H9 (cell line): ENCODE data around the gene MVD. TPM values are rescaled to one million over a fixed set of nuclear protein-coding genes. Genes with fewer than 3 reads are reported as not detected.

Experiments used
- DNase-seq: peaks from one replicate; pipeline ENCODE4 v3.0.0-alpha.2; 2017
- H2AFZ ChIP-seq: one replicate; pipeline ENCODE4 v1.6.1; 2013; ENCODE audit warnings: mild to moderate bottlenecking, low read length, control low read depth, moderate library complexity
- H2AK5ac ChIP-seq: 2 replicates; pipeline ENCODE4 v1.6.1; 2013; ENCODE audit warnings: low read length, control low read depth, mixed read lengths; ENCODE audit not compliant: insufficient read length
- H2BK120ac ChIP-seq: one replicate; pipeline ENCODE4 v1.6.1; 2013; ENCODE audit warnings: low read depth, mild to moderate bottlenecking, low read length, control low read depth, inconsistent platforms; ENCODE audit not compliant: poor library complexity, severe bottlenecking
- H2BK12ac ChIP-seq: 2 replicates; pipeline ENCODE4 v1.6.1; 2013; ENCODE audit warnings: low read length, control low read depth, mixed read lengths, low read depth; ENCODE audit not compliant: insufficient read length
- H2BK15ac ChIP-seq: 2 replicates; pipeline ENCODE4 v1.6.1; 2013; ENCODE audit warnings: low read depth, low read length, control low read depth
- H2BK20ac ChIP-seq: one replicate; pipeline ENCODE4 v1.6.1; 2013; ENCODE audit warnings: low read depth, mild to moderate bottlenecking, low read length, control low read depth, inconsistent platforms; ENCODE audit not compliant: poor library complexity, severe bottlenecking
- H2BK5ac ChIP-seq: 2 replicates; pipeline ENCODE4 v1.6.1; 2013; ENCODE audit warnings: low read length, control low read depth, mixed read lengths; ENCODE audit not compliant: insufficient read length
- H3K14ac ChIP-seq: 2 replicates; pipeline ENCODE4 v1.6.1; 2013; ENCODE audit warnings: low read length, control low read depth; ENCODE audit not compliant: insufficient read depth
- H3K18ac ChIP-seq: 2 replicates; pipeline ENCODE4 v1.6.1; 2013; ENCODE audit warnings: low read depth, mild to moderate bottlenecking, mixed read lengths, low read length, control low read depth; ENCODE audit not compliant: insufficient read length
- H3K23ac ChIP-seq: 2 replicates; pipeline ENCODE4 v1.6.1; 2013; ENCODE audit warnings: low read length, control low read depth, mixed read lengths, low read depth; ENCODE audit not compliant: insufficient read length
- H3K23me2 ChIP-seq: 2 replicates; pipeline ENCODE4 v1.6.1; 2013; ENCODE audit warnings: low read depth, mild to moderate bottlenecking, mixed read lengths, low read length, control low read depth; ENCODE audit not compliant: insufficient read length, poor library complexity, severe bottlenecking
- H3K27ac ChIP-seq: 2 replicates; pipeline ENCODE4 v1.5.1; 2013; ENCODE audit warnings: low read length, control low read depth, mixed read lengths, low read depth; ENCODE audit not compliant: insufficient read length
- H3K27me3 ChIP-seq: 2 replicates; pipeline ENCODE4 v1.6.1; 2013; ENCODE audit warnings: low read length, control low read depth, inconsistent platforms; ENCODE audit not compliant: insufficient read depth
- H3K4ac ChIP-seq: 2 replicates; pipeline ENCODE4 v1.6.1; 2013; ENCODE audit warnings: low read depth, mild to moderate bottlenecking, control low read depth, inconsistent platforms, low read length, moderate library complexity
- H3K4me1 ChIP-seq: 2 replicates; pipeline ENCODE4 v1.6.1; 2013; ENCODE audit warnings: low read length, control low read depth, inconsistent platforms; ENCODE audit not compliant: insufficient read depth
- H3K4me2 ChIP-seq: 2 replicates; pipeline ENCODE4 v1.6.1; 2013; ENCODE audit warnings: low read length, control low read depth, mixed read lengths; ENCODE audit not compliant: insufficient read length, insufficient read depth
- H3K56ac ChIP-seq: 2 replicates; pipeline ENCODE4 v1.6.1; 2013; ENCODE audit warnings: low read depth, mild to moderate bottlenecking, mixed read lengths, low read length, control low read depth; ENCODE audit not compliant: insufficient read length
- H3K79me1 ChIP-seq: 2 replicates; pipeline ENCODE4 v1.6.1; 2013; ENCODE audit warnings: low read depth, mild to moderate bottlenecking, moderate library complexity, low read length, control low read depth, inconsistent platforms; ENCODE audit not compliant: insufficient read depth, poor library complexity, severe bottlenecking
- H3K79me2 ChIP-seq: 2 replicates; pipeline ENCODE4 v1.6.1; 2013; ENCODE audit warnings: low read length, control low read depth, inconsistent platforms; ENCODE audit not compliant: insufficient read depth
- H3K9ac ChIP-seq: 2 replicates; pipeline ENCODE4 v1.6.1; 2013; ENCODE audit warnings: low read length, control low read depth, mixed read lengths; ENCODE audit not compliant: insufficient read length; ENCODE audit errors: extremely low read depth
- H3K9me3 ChIP-seq: one replicate; pipeline ENCODE4 v1.6.1; 2013; ENCODE audit warnings: low read depth, low read length, inconsistent platforms; ENCODE audit not compliant: control insufficient read depth
- H3T11ph ChIP-seq: one replicate; pipeline ENCODE4 v1.6.1; 2013; ENCODE audit warnings: mild to moderate bottlenecking, low read length, control low read depth, inconsistent platforms
- H4K20me1 ChIP-seq: one replicate; pipeline ENCODE4 v1.6.1; 2013; ENCODE audit not compliant: control insufficient read depth, insufficient read length, insufficient read depth
- H4K5ac ChIP-seq: 2 replicates; pipeline ENCODE4 v1.6.1; 2013; ENCODE audit warnings: low read depth, mild to moderate bottlenecking, mixed read lengths, low read length, control low read depth; ENCODE audit not compliant: insufficient read length
- H4K8ac ChIP-seq: replicated peaks from 2 replicates; pipeline ENCODE4 v1.6.1; 2013; ENCODE audit warnings: low read length, control low read depth, mixed read lengths, low read depth; ENCODE audit not compliant: insufficient read length
- H4K91ac ChIP-seq: 2 replicates; pipeline ENCODE4 v1.6.1; 2013; ENCODE audit warnings: low read depth, mild to moderate bottlenecking, moderate library complexity, mixed read lengths, low read length, control low read depth; ENCODE audit not compliant: insufficient read length
- H3K27ac Mint-ChIP-seq, 3 experiments: 2 replicates in 2 of 3; 3 replicates in 1 of 3; pipeline ENCODE4 v1.8.0; 2020 to 2021; ENCODE audit warnings: mixed read lengths in 3 of 3, mild to moderate bottlenecking in 1 of 3, moderate library complexity in 1 of 3
- H3K27me3 Mint-ChIP-seq: 2 replicates; pipeline ENCODE4 v1.8.0; 2021; ENCODE audit warnings: low read depth, mild to moderate bottlenecking, moderate library complexity, mixed read lengths
- H3K36me3 Mint-ChIP-seq, 3 experiments: 2 replicates in 2 of 3; 3 replicates in 1 of 3; pipeline ENCODE4 v1.8.0; 2020 to 2021; ENCODE audit warnings: low read depth in 3 of 3, mixed read lengths in 3 of 3; ENCODE audit not compliant: insufficient read depth in 1 of 3
- H3K4me1 Mint-ChIP-seq, 2 experiments: 2 replicates each; pipeline ENCODE4 v1.8.0; 2020; ENCODE audit warnings: mixed read lengths in 2 of 2
- H3K4me3 Mint-ChIP-seq, 2 experiments: 2 replicates in 1 of 2; 3 replicates in 1 of 2; pipeline ENCODE4 v1.8.0; 2020 to 2021; ENCODE audit warnings: mild to moderate bottlenecking in 2 of 2, mixed read lengths in 2 of 2, moderate library complexity in 1 of 2
- H3K9me3 Mint-ChIP-seq, 2 experiments: 2 replicates in 1 of 2; 3 replicates in 1 of 2; pipeline ENCODE4 v1.8.0; 2020; ENCODE audit warnings: mild to moderate bottlenecking in 2 of 2, mixed read lengths in 2 of 2, moderate library complexity in 1 of 2
- CTCF ChIP-seq: fragments of 200-600 bp; sonication (generic); conservative IDR thresholded peaks from 3 replicates; pipeline ENCODE4 v1.8.0; 2021; ENCODE audit warnings: antibody characterized with exemption, mild to moderate bottlenecking
- WGBS: extraction: QIAGEN DNeasy Blood & Tissue Kit; methylation state at CpG from one replicate; pipeline ENCODE4 v1.1.7; 2013; ENCODE audit warnings: missing lambda C conversion rate, low lambda C conversion rate, mixed read lengths; ENCODE audit not compliant: insufficient read length; ENCODE audit errors: extremely low coverage; 5-methylcytosine and 5-hydroxymethylcytosine counted together
- total RNA-seq: library from RNA; stranded (reverse); gene quantifications from 2 replicates; pipeline ENCODE4 v1.2.1, GENCODE V29; 2021

Gene MVD
- total RNA-seq, 1 experiment from 2014 or later = 53.2 TPM

GRCh38 chr16:88702371-88703210, 39.7 kb upstream of the MVD start:
- Histone ChIP-seq H3K23me2 (peaks cover 9% of the 10 kb centered on the region), H3K18ac (no peak overlapping the region), H3K27ac (no peak overlapping the region), H4K5ac (no peak overlapping the region), H3K4ac (no peak overlapping the region), H4K20me1 (no peaks in the 10 kb centered on the region), H2BK120ac (no peak overlapping the region), H3K27me3 (no peaks in the 10 kb centered on the region), H3K23ac (no peak overlapping the region), H3K79me2 (peaks cover 3% of the 10 kb centered on the region; the same call in 1 of the 2 replicates), H3T11ph (no peak overlapping the region), H3K14ac (no peak overlapping the region), H4K91ac (no peak overlapping the region), H2BK12ac (no peak overlapping the region), H3K9ac (no peak overlapping the region), H3K79me1 (peaks cover 7% of the 10 kb centered on the region), H2BK5ac (no peak overlapping the region), H2AFZ (no peak overlapping the region), H2BK20ac (no peak overlapping the region), H3K4me2 (no peak overlapping the region), H3K56ac (no peak overlapping the region), H2AK5ac (no peak overlapping the region), H3K4me1 (peaks cover 4% of the 10 kb centered on the region; the same call in 1 of the 2 replicates), H2BK15ac (no peak overlapping the region), H3K9me3 (no peaks in the 10 kb centered on the region), H4K8ac (no peak overlapping the region)
- no peak for TF ChIP-seq CTCF
- no peaks in the 10 kb centered on the region for H3K27me3 Mint-ChIP-seq
- no peak overlapping the region; a peak in 1 of 5 replicates for H3K4me3 Mint-ChIP-seq
- H3K27ac Mint-ChIP-seq = peak overlapping the region in 1 of 3 experiments; percentile 68; a peak in 2 of 7 replicates
- peaks cover 2 to 13% (median 7%) of the 10 kb centered on the region in 3 experiments; a peak in 4 of 7 replicates for H3K36me3 Mint-ChIP-seq
- WGBS = no CpG with 5 or more reads among the region's 31 CpGs
- peaks cover 16 to 17% of the 10 kb centered on the region in 2 experiments for H3K4me1 Mint-ChIP-seq
- H3K9me3 Mint-ChIP-seq = no peaks in the 10 kb centered on the region; a peak in 1 of 5 replicates
- no peak for DNase-seq
